Measurements from ENCODE around the gene BPNT1.
A peak's percentile ranks its signal among the peaks of the same experiment; 100 is the strongest.

BPNT1 gene

DNA sequence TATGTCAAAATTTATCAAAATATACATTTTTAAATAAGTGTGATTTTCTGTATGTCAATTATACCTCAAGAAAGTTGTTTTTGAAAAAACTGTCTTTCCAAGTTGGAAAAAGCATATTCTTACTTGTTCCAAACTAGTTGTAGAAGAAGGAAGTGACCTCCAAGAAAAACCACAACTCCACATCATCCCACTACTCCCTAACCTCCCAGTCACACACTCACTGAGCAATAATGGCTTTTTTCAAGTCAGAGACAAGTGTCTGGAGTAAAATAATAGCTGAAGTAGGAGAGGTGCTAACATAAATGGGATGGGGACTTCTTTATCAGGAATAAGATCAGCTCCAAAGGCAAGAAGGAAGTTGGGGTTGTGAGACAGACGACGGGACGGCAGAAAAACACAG, 56.7 kb downstream of the BPNT1 start:
- H3K4me2 ChIP-seq = no peak overlapping the region
- peaks cover 0 to 19% (median 0%) of the 10 kb centered on the region in 10 experiments; a peak in 4 of 20 replicates for H3K4me1 ChIP-seq
- TF ChIP-seq Cebpa-rat (IDR thresholded peaks at IDR 0.05) = no peak
- no peaks in the 10 kb centered on the region for H3K9me3 ChIP-seq (replicated peaks in 1 of 11)
- H3K9ac ChIP-seq = no peak overlapping the region
- no peak overlapping the region for H3K4me3 ChIP-seq
- peaks cover 70 to 100% (median 90%) of the 10 kb centered on the region in 11 experiments for H3K36me3 ChIP-seq
- no peak overlapping the region for H3K27ac ChIP-seq
- no peaks in the 10 kb centered on the region for H3K27me3 ChIP-seq
- peaks cover 0 to 72% (median 35%) of the 10 kb centered on the region in 11 experiments; a peak in 16 of 22 replicates for H4K20me1 ChIP-seq

DNA sequence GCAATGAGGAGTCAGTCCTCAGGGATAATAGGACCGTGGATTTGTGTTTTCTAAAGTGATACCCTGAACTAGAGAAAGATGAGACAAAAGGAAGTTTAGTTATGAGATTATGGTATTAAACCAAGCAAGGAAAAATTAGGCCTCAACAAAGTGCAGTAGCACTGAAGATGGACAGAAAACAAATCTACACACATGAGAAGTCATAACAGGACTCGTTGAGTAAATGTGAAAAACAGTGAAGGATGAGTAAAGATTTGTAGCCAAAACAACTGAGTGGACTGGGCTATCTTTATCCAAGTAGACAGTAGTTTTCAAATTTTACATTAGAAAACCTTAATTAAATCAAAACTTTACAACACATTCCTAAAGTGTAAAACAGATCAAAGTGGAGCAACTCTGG, 58.3 kb downstream of the BPNT1 start:
- peaks cover 77 to 100% (median 91%) of the 10 kb centered on the region in 11 experiments for H3K36me3 ChIP-seq

GRCh38 chr1:220028346-220028895, 61.2 kb downstream of the BPNT1 start:
- Histone ChIP-seq H4K20me1 (peaks cover 0 to 30% (median 0%) of the 10 kb centered on the region in 11 experiments; a peak in 3 of 22 replicates), H3K27ac (no peak overlapping the region), H3K4me2 (no peak overlapping the region), H3K27me3 (no peaks in the 10 kb centered on the region), H3K4me1 (peaks cover 0 to 8% (median 0%) of the 10 kb centered on the region in 10 experiments; a peak in 4 of 20 replicates), H3K9ac (no peak overlapping the region), H3K36me3 (peaks cover 72 to 100% (median 91%) of the 10 kb centered on the region in 11 experiments), H3K9me3 (replicated peaks in 1 of 11) (no peaks in the 10 kb centered on the region), H3K4me3 (no peak overlapping the region)
- no peak for TF ChIP-seq Cebpa-rat (IDR thresholded peaks at IDR 0.05)

More for the DNA sequence above, 58.3 kb downstream of the BPNT1 start:
- Histone ChIP-seq H3K4me2 (no peak overlapping the region), H3K27me3 (no peaks in the 10 kb centered on the region), H3K4me1 (peaks cover 0 to 13% (median 0%) of the 10 kb centered on the region in 10 experiments; a peak in 4 of 20 replicates), H3K27ac (no peak overlapping the region), H3K4me3 (no peak overlapping the region), H3K9ac (0 out of 22 replicates have a peak overlapping the region, but pooled peaks of 1 of the 11 experiments have one; percentile 29), H4K20me1 (peaks cover 0 to 56% (median 21%) of the 10 kb centered on the region in 11 experiments; a peak in 16 of 22 replicates), H3K9me3 (replicated peaks in 1 of 11) (no peaks in the 10 kb centered on the region)
- no peak for TF ChIP-seq Cebpa-rat (IDR thresholded peaks at IDR 0.05)

GRCh38 chr1:220019071-220019470, 70.5 kb downstream of the BPNT1 start:
- H4K20me1 ChIP-seq = peaks cover 0 to 15% (median 0%) of the 10 kb centered on the region in 11 experiments; a peak in 6 of 22 replicates
- no peak overlapping the region for H3K27ac ChIP-seq
- no peaks in the 10 kb centered on the region for H3K27me3 ChIP-seq
- no peak overlapping the region for H3K4me2 ChIP-seq
- TF ChIP-seq Cebpa-rat (IDR thresholded peaks at IDR 0.05) = no peak
- no peak overlapping the region for H3K4me3 ChIP-seq
- H3K4me1 ChIP-seq = no peaks in the 10 kb centered on the region
- H3K9me3 ChIP-seq (replicated peaks in 1 of 11) = no peaks in the 10 kb centered on the region
- H3K36me3 ChIP-seq = peaks cover 92 to 100% (median 97%) of the 10 kb centered on the region in 11 experiments
- H3K9ac ChIP-seq = no peak overlapping the region

- Histone ChIP-seq H3K27ac (no peak overlapping the region), H3K36me3 (peaks cover 81 to 100% (median 96%) of the 10 kb centered on the region in 11 experiments)
These were observed 76.1 kb downstream of the BPNT1 start for GRCh38 chr1:220013497-220013896.

DNA sequence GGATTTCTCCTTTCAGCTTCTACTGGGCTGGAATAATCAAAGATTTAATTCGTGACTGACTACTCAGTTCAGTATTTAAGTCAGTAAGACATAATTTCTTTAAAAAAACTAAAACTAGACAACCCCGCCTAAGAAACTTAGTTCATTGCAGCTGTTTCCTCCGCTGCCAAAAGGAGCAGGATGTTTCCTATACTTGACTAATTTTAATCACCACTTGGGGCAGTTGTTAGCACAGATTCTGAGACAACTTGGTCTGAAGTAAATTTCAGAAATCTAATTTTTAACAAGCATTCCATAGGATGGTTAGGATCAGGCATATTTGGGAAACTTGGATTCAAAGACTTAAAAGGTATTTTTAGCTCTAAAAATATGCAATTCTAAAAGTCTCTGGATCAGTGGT, 77.3 kb downstream of the BPNT1 start:
- no peak for TF ChIP-seq Cebpa-rat (IDR thresholded peaks at IDR 0.05)
- H3K36me3 ChIP-seq = peaks cover 80 to 100% (median 96%) of the 10 kb centered on the region in 11 experiments
- H3K4me2 ChIP-seq = peak overlapping the region in 2 of 11 experiments; percentile 21 to 33; a peak in 4 of 22 replicates
- H3K4me1 ChIP-seq = peaks cover 0 to 10% (median 5%) of the 10 kb centered on the region in 10 experiments; a peak in 9 of 20 replicates
- H3K9me3 ChIP-seq (replicated peaks in 1 of 11) = no peaks in the 10 kb centered on the region
- H4K20me1 ChIP-seq = peaks cover 0 to 14% (median 0%) of the 10 kb centered on the region in 11 experiments; a peak in 5 of 22 replicates
- H3K9ac ChIP-seq = no peak overlapping the region
- H3K27ac ChIP-seq = no peak overlapping the region
- H3K27me3 ChIP-seq = no peaks in the 10 kb centered on the region
- H3K4me3 ChIP-seq = no peak overlapping the region

More at GRCh38 chr1:220013497-220013896, 76.1 kb downstream of the BPNT1 start:
- peaks cover 0 to 10% (median 5%) of the 10 kb centered on the region in 10 experiments; a peak in 9 of 20 replicates for H3K4me1 ChIP-seq
- H3K4me2 ChIP-seq = no peak overlapping the region
- H3K9ac ChIP-seq = no peak overlapping the region
- H3K9me3 ChIP-seq (replicated peaks in 1 of 11) = no peaks in the 10 kb centered on the region
- no peaks in the 10 kb centered on the region for H3K27me3 ChIP-seq
- H4K20me1 ChIP-seq = peaks cover 0 to 14% (median 0%) of the 10 kb centered on the region in 11 experiments; a peak in 4 of 22 replicates
- no peak for TF ChIP-seq Cebpa-rat (IDR thresholded peaks at IDR 0.05)
- no peak overlapping the region for H3K4me3 ChIP-seq

DNA sequence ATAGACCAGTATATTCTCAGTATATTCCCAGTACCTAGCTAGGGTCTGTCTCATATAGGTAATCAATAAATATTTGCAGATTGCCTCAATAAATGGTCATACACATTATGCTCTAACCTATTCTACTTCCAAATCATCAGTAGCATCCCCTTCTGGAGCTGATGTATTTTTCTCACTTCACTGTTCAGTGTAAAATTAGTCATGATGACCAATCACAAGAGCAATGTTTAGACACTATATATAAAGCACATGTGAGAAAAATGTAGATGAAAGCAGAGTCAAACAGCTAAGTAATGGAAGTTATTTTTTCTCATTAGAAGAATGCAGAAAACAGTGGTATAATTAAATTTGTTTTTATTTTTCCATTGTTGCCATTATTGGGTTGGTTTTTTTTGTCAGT, 78.0 kb downstream of the BPNT1 start:
- no peak for TF ChIP-seq Cebpa-rat (IDR thresholded peaks at IDR 0.05)
- Histone ChIP-seq H3K27ac (no peak overlapping the region), H3K4me3 (no peak overlapping the region), H3K4me1 (peaks cover 0 to 10% (median 5%) of the 10 kb centered on the region in 10 experiments; a peak in 9 of 20 replicates), H3K4me2 (no peak overlapping the region), H3K36me3 (peaks cover 74 to 100% (median 94%) of the 10 kb centered on the region in 11 experiments), H3K9ac (no peak overlapping the region), H3K9me3 (replicated peaks in 1 of 11) (no peaks in the 10 kb centered on the region), H4K20me1 (peaks cover 0 to 14% (median 0%) of the 10 kb centered on the region in 11 experiments; a peak in 5 of 22 replicates), H3K27me3 (no peaks in the 10 kb centered on the region)
